ENCODE results near the gene TBC1D22B. TPM values are rescaled to one million over a fixed set of nuclear protein-coding genes. Genes with fewer than 3 reads are reported as not detected.
A peak's percentile ranks its signal among the peaks of the same experiment; 100 is the strongest.
"Not testable (repeated sequence)": the region's sequence is repeated elsewhere in the genome, so short reads cannot be mapped to it uniquely, and the experiment has no call there.

TBC1D22B gene
- total and polyA plus RNA-seq, 2 donors = 7.7 to 8.8 TPM

- not testable (repeated sequence) for H3K27me3 ChIP-seq (ENCODE audit: control insufficient read depth in 2 of 2, insufficient read depth in 1 of 2, low read length in 1 of 2); H3K4me3 ChIP-seq (ENCODE audit: low read length in 2 of 2); H3K27ac ChIP-seq (ENCODE audit: low read depth in 1 of 2, low read length in 1 of 2); DNase-seq (ENCODE audit: low read depth in 6 of 9, low spot score in 9 of 9); H3K9me3 ChIP-seq (ENCODE audit: control insufficient read depth in 2 of 2, insufficient read depth in 1 of 2, low read length in 1 of 2); H3K36me3 ChIP-seq (ENCODE audit: control insufficient read depth in 2 of 2, insufficient read depth in 2 of 2, low read length in 1 of 2); H3K4me1 ChIP-seq (ENCODE audit: control insufficient read depth in 2 of 2, insufficient read depth in 2 of 2, low read length in 2 of 2)
- WGBS = 57% methylated on average over 3 of the region's 3 CpGs
Measured at GRCh38 chr6:37345804-37346203, 88.2 kb downstream of the TBC1D22B start.

DNA sequence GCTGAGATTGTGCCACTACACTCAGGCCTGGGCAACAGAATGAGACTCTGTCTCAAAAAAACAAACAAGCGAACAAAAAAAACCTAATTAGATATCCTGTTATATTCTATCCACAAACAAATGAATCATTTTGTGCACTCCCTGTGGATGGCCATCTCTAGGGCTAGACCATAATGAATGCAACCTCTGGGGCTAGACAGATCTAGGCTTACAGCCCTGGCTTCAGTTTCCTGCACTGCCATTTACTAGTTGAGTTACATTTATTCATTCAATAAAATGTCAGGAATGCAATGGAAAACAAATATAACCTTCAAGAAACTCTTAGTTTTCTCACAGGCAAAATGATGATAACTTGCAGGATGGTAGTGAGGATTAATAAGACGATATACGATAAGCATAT lies 89.6 kb downstream of the TBC1D22B start:
- Histone ChIP-seq H3K4me1 (ENCODE audit: control insufficient read depth in 2 of 2, insufficient read depth in 2 of 2, low read length in 2 of 2) (peaks cover 0 to 2% of the 10 kb centered on the region in 2 donors), H3K27me3 (ENCODE audit: control insufficient read depth in 2 of 2, insufficient read depth in 1 of 2, low read length in 1 of 2) (no peaks in the 10 kb centered on the region), H3K36me3 (ENCODE audit: control insufficient read depth in 2 of 2, insufficient read depth in 2 of 2, low read length in 1 of 2) (no peaks in the 10 kb centered on the region), H3K27ac (ENCODE audit: low read depth in 1 of 2, low read length in 1 of 2) (no peak overlapping the region), H3K9me3 (ENCODE audit: control insufficient read depth in 2 of 2, insufficient read depth in 1 of 2, low read length in 1 of 2) (peaks cover 0 to 3% of the 10 kb centered on the region in 2 donors), H3K4me3 (ENCODE audit: low read length in 2 of 2) (no peak overlapping the region)
- 97% methylated on average over 3 of the region's 3 CpGs for WGBS
- no peak for DNase-seq (ENCODE audit: low read depth in 6 of 9, low spot score in 9 of 9)

GRCh38 chr6:37347670-37348111 lies 90.1 kb downstream of the TBC1D22B start:
- Histone ChIP-seq H3K4me1 (ENCODE audit: control insufficient read depth in 2 of 2, insufficient read depth in 2 of 2, low read length in 2 of 2) (peaks cover 0 to 2% of the 10 kb centered on the region in 2 donors), H3K27me3 (ENCODE audit: control insufficient read depth in 2 of 2, insufficient read depth in 1 of 2, low read length in 1 of 2) (no peaks in the 10 kb centered on the region), H3K9me3 (ENCODE audit: control insufficient read depth in 2 of 2, insufficient read depth in 1 of 2, low read length in 1 of 2) (peaks cover 0 to 3% of the 10 kb centered on the region in 2 donors), H3K36me3 (ENCODE audit: control insufficient read depth in 2 of 2, insufficient read depth in 2 of 2, low read length in 1 of 2) (no peaks in the 10 kb centered on the region), H3K27ac (ENCODE audit: low read depth in 1 of 2, low read length in 1 of 2) (no peak overlapping the region), H3K4me3 (ENCODE audit: low read length in 2 of 2) (no peak overlapping the region)
- WGBS = 97% methylated on average over 4 of the region's 4 CpGs
- DNase-seq (ENCODE audit: low read depth in 6 of 9, low spot score in 9 of 9) = no peak

DNA sequence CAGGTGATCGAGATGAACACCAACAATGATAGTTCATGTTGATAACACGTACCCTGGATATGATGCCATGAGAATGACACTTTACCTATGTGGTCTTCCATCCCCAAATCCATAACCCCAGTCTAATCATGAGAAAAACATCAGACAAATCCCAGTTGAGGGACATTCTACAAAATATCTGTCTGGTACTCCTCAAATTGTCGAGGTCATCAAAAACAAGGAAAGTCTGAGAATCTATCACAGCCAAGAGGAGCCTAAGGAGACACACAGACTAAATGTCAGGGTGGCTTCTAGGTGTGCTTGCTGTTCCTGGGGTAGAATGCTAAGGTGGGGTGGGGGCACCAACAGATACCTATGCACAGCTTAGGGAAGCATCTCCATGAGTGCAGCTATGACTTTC lies 93.5 kb downstream of the TBC1D22B start:
- DNase-seq (ENCODE audit: low read depth in 6 of 9, low spot score in 9 of 9) = no peak
- WGBS = 96% methylated on average over 3 of the region's 3 CpGs
- Histone ChIP-seq H3K27ac (ENCODE audit: low read depth in 1 of 2, low read length in 1 of 2) (no peak overlapping the region), H3K27me3 (ENCODE audit: control insufficient read depth in 2 of 2, insufficient read depth in 1 of 2, low read length in 1 of 2) (peaks cover 0 to 9% of the 10 kb centered on the region in 2 donors), H3K4me3 (ENCODE audit: low read length in 2 of 2) (no peak overlapping the region), H3K4me1 (ENCODE audit: control insufficient read depth in 2 of 2, insufficient read depth in 2 of 2, low read length in 2 of 2) (peaks cover 4 to 5% of the 10 kb centered on the region in 2 donors), H3K9me3 (ENCODE audit: control insufficient read depth in 2 of 2, insufficient read depth in 1 of 2, low read length in 1 of 2) (peaks cover 0 to 3% of the 10 kb centered on the region in 2 donors), H3K36me3 (ENCODE audit: control insufficient read depth in 2 of 2, insufficient read depth in 2 of 2, low read length in 1 of 2) (no peaks in the 10 kb centered on the region)

DNA sequence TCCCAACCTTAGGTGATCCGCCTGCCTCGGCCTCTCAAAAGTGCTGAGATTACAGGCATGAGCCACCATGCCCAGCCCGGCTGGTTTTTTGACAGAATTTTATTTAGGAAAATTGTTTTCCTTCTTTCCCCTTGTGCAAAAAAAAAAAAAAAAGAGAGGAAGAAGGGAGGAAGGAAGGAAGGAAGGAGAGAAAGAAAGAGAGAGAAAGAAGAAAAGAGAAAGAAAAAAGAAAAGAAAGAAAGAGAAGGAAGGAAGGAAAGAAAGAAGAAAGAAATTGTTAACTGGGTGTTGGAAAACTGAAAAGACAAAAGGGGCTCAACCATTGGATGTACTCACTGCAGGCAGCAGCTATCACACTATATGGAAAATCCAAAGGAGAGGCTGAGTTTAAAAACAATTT lies 94.8 kb downstream of the TBC1D22B start:
- WGBS = 98% methylated on average over 3 of the region's 3 CpGs
- H3K36me3 ChIP-seq (ENCODE audit: control insufficient read depth in 2 of 2, insufficient read depth in 2 of 2, low read length in 1 of 2) = no peaks in the 10 kb centered on the region
- DNase-seq (ENCODE audit: low read depth in 6 of 9, low spot score in 9 of 9) = no peak

GRCh38 chr6:37353761-37354525 lies 96.4 kb downstream of the TBC1D22B start, which contains the start of gene RNF8:
RNF8 (plus strand) TSS chr6:37353983; CDS start chr6:37354165, 182 bp downstream.
- H3K27me3 ChIP-seq (ENCODE audit: control insufficient read depth in 2 of 2, insufficient read depth in 1 of 2, low read length in 1 of 2) = peaks cover 0 to 9% of the 10 kb centered on the region in 2 donors
- WGBS = under 1% methylated on average over 54 of the region's 54 CpGs
- no peaks in the 10 kb centered on the region for H3K9me3 ChIP-seq (ENCODE audit: control insufficient read depth in 2 of 2, insufficient read depth in 1 of 2, low read length in 1 of 2)
- peaks cover 4 to 5% of the 10 kb centered on the region in 2 donors for H3K4me1 ChIP-seq (ENCODE audit: control insufficient read depth in 2 of 2, insufficient read depth in 2 of 2, low read length in 2 of 2)
- no peaks in the 10 kb centered on the region for H3K36me3 ChIP-seq (ENCODE audit: control insufficient read depth in 2 of 2, insufficient read depth in 2 of 2, low read length in 1 of 2)
- peak; percentile 42 to 88 (median 66) for DNase-seq (ENCODE audit: low read depth in 6 of 9, low spot score in 9 of 9)
- peak within 1 kb of the TSS; percentile 89 to 94 for H3K4me3 ChIP-seq (ENCODE audit: low read length in 2 of 2)
- peak within 1 kb of the TSS in 1 of 2 donors; percentile 74 for H3K27ac ChIP-seq (ENCODE audit: low read depth in 1 of 2, low read length in 1 of 2)

More for the DNA sequence above, 94.8 kb downstream of the TBC1D22B start:
- Histone ChIP-seq H3K4me1 (ENCODE audit: control insufficient read depth in 2 of 2, insufficient read depth in 2 of 2, low read length in 2 of 2) (peaks cover 4 to 5% of the 10 kb centered on the region in 2 donors), H3K27me3 (ENCODE audit: control insufficient read depth in 2 of 2, insufficient read depth in 1 of 2, low read length in 1 of 2) (peaks cover 0 to 9% of the 10 kb centered on the region in 2 donors), H3K27ac (ENCODE audit: low read depth in 1 of 2, low read length in 1 of 2) (no peak overlapping the region), H3K4me3 (ENCODE audit: low read length in 2 of 2) (no peak overlapping the region), H3K9me3 (ENCODE audit: control insufficient read depth in 2 of 2, insufficient read depth in 1 of 2, low read length in 1 of 2) (no peaks in the 10 kb centered on the region)

DNA sequence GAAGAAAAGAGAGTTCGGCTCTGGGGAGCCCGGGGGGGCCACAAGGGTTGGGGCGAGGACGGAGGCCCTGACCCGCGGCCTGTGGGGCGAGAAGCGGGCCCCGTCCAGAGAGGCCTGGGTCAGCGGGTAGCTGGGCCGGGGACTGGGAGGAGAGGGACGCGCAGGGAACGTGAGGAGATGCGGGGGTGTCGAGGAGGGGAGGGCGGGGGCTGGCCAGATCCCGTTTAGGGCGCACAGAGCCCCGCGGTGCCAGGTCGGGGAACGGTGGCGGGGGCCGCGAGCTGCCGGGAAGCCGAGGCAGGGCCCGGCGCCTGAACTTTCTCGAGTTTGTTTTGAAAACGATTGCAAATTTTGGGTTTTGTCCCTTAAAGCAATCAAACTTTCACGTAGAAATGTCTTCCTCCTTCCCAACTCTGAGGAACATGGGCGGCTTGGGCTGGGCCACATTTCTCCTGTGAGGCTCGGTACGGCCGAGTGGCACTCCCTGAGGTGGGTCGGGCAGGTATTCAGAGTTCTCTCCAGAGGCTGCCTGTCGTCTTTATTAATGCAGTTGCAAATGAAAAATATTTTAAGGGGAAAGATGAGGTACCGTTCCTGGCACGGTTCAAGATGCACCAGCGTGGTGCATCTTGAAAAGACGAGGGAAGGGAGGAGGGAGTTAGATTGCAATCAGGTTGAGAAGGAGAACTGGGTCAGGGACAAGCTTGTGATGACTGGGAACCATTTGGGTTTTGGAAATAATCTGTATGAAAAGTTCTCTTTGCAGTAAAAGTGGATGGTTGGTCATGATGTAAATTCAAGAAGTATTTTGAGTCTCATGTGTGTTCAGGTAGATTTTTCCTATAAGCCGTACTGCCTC lies 97.2 kb downstream of the TBC1D22B start:
- H3K4me1 ChIP-seq (ENCODE audit: control insufficient read depth in 2 of 2, insufficient read depth in 2 of 2, low read length in 2 of 2) = peaks cover 4 to 5% of the 10 kb centered on the region in 2 donors
- whole genome bisulfite sequencing = 6% methylated on average over 44 of the region's 44 CpGs
- H3K4me3 ChIP-seq (ENCODE audit: low read length in 2 of 2) = peak overlapping the region; percentile 89 to 94
- H3K27me3 ChIP-seq (ENCODE audit: control insufficient read depth in 2 of 2, insufficient read depth in 1 of 2, low read length in 1 of 2) = peaks cover 0 to 9% of the 10 kb centered on the region in 2 donors
- H3K27ac ChIP-seq (ENCODE audit: low read depth in 1 of 2, low read length in 1 of 2) = no peak overlapping the region
- DNase-seq (ENCODE audit: low read depth in 6 of 9, low spot score in 9 of 9) = peak in 1 of 9 donors; percentile 18
- H3K36me3 ChIP-seq (ENCODE audit: control insufficient read depth in 2 of 2, insufficient read depth in 2 of 2, low read length in 1 of 2) = no peaks in the 10 kb centered on the region
- no peaks in the 10 kb centered on the region for H3K9me3 ChIP-seq (ENCODE audit: control insufficient read depth in 2 of 2, insufficient read depth in 1 of 2, low read length in 1 of 2)

- WGBS = 86% methylated on average over 1 of the region's 1 CpG
- Histone ChIP-seq H3K4me1 (ENCODE audit: control insufficient read depth in 2 of 2, insufficient read depth in 2 of 2, low read length in 2 of 2) (peaks cover 5 to 8% of the 10 kb centered on the region in 2 donors), H3K4me3 (ENCODE audit: low read length in 2 of 2) (no peak overlapping the region), H3K27ac (ENCODE audit: low read depth in 1 of 2, low read length in 1 of 2) (no peak overlapping the region), H3K9me3 (ENCODE audit: control insufficient read depth in 2 of 2, insufficient read depth in 1 of 2, low read length in 1 of 2) (no peaks in the 10 kb centered on the region), H3K27me3 (ENCODE audit: control insufficient read depth in 2 of 2, insufficient read depth in 1 of 2, low read length in 1 of 2) (peaks cover 0 to 9% of the 10 kb centered on the region in 2 donors), H3K36me3 (ENCODE audit: control insufficient read depth in 2 of 2, insufficient read depth in 2 of 2, low read length in 1 of 2) (peaks cover 0 to 16% of the 10 kb centered on the region in 2 donors)
- DNase-seq (ENCODE audit: low read depth in 6 of 9, low spot score in 9 of 9) = no peak
Measured at GRCh38 chr6:37357288-37357687, 99.7 kb downstream of the TBC1D22B start.

DNA sequence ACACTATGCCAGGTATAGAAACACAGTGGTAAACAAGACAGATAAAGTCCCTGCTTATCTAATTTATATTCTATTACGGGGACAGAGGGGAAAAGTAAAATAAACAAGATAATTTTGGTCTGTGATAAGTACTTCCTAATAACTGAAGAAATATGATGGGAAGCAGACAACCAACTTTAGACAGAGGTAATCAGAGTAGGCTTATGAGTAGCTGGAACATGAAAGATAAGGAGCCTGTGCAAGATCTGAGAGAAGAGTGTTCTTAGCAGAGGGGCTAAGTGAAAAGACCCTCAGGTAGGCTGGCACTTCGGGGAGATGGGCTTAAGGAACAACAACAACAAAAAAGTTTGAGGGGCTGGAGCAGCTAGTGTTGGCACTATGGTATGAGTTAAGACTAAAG lies 100.3 kb downstream of the TBC1D22B start:
- no peak for DNase-seq (ENCODE audit: low read depth in 6 of 9, low spot score in 9 of 9)
- 98% methylated on average over 2 of the region's 2 CpGs for WGBS
- Histone ChIP-seq H3K4me1 (ENCODE audit: control insufficient read depth in 2 of 2, insufficient read depth in 2 of 2, low read length in 2 of 2) (peaks cover 5 to 12% of the 10 kb centered on the region in 2 donors), H3K27me3 (ENCODE audit: control insufficient read depth in 2 of 2, insufficient read depth in 1 of 2, low read length in 1 of 2) (peaks cover 0 to 9% of the 10 kb centered on the region in 2 donors), H3K27ac (ENCODE audit: low read depth in 1 of 2, low read length in 1 of 2) (no peak overlapping the region), H3K4me3 (ENCODE audit: low read length in 2 of 2) (no peak overlapping the region), H3K9me3 (ENCODE audit: control insufficient read depth in 2 of 2, insufficient read depth in 1 of 2, low read length in 1 of 2) (no peaks in the 10 kb centered on the region), H3K36me3 (ENCODE audit: control insufficient read depth in 2 of 2, insufficient read depth in 2 of 2, low read length in 1 of 2) (peaks cover 0 to 17% of the 10 kb centered on the region in 2 donors)
